PC-3 (cell line): Measurements from ENCODE around the gene TLDC2. TPM values are rescaled to one million over a fixed set of nuclear protein-coding genes. Genes with fewer than 3 reads are reported as not detected.

Experiments used
- ATAC-seq: fragments of 200-7000 bp; cut with Tn5 transposase; 2 replicates; pipeline ENCODE4 v1.9.1; 2020; ENCODE audit warnings: mild to moderate bottlenecking, moderate library complexity
- BruUV-seq: library from RNA; stranded (reverse); fragments of 400-500 nt; replicated peaks from 2 replicates; lab custom pipeline; 2021; lab: Mats Ljungman, UMichigan
- CTCF ChIA-PET: fragments of 300-600 bp; sonication (Branson Sonifier 250); formaldehyde crosslinking; loops from one replicate; lab custom pipeline; 2022; ENCODE audit warnings: antibody characterized with exemption; lab: Charles Lee
- POLR2A ChIA-PET: fragments of 300-600 bp; sonication (Branson Sonifier 250); formaldehyde crosslinking; loops from one replicate; lab custom pipeline; 2022; ENCODE audit warnings: antibody characterized with exemption; ENCODE audit not compliant: unreplicated experiment; lab: Charles Lee
- DNase-seq: peaks from one replicate; pipeline ENCODE4 v3.0.0-alpha.2; 2015
- H2AFZ ChIP-seq: fragments of 300-600 bp; sonication (generic); 2 replicates; pipeline ENCODE4 v1.6.0; 2016; ENCODE audit warnings: antibody characterized with exemption, low read length
- H3F3A ChIP-seq: fragments of 300-600 bp; sonication (generic); one replicate; pipeline ENCODE4 v1.6.0; 2017; ENCODE audit warnings: antibody characterized with exemption, low read length, control low read depth, mild to moderate bottlenecking; ENCODE audit not compliant: unreplicated experiment
- H3K27ac ChIP-seq: fragments of 300-600 bp; sonication (generic); 2 replicates; pipeline ENCODE4 v1.5.1; 2016; ENCODE audit warnings: mild to moderate bottlenecking, low read length
- H3K27me3 ChIP-seq: fragments of 300-600 bp; sonication (generic); 2 replicates; pipeline ENCODE4 v1.6.1; 2016; ENCODE audit warnings: low read length, mixed read lengths
- H3K36me3 ChIP-seq: fragments of 300-600 bp; sonication (generic); 2 replicates; pipeline ENCODE4 v1.6.1; 2016; ENCODE audit warnings: low read depth, mixed run types, low read length, mixed read lengths
- H3K4me1 ChIP-seq: fragments of 300-600 bp; sonication (generic); 2 replicates; pipeline ENCODE4 v1.5.1; 2016; ENCODE audit warnings: low read length; ENCODE audit not compliant: insufficient read depth
- H3K4me2 ChIP-seq: fragments of 300-600 bp; sonication (generic); 2 replicates; pipeline ENCODE4 v1.6.0; 2016; ENCODE audit warnings: low read length
- H3K4me3 ChIP-seq: fragments of 300-600 bp; sonication (generic); 2 replicates; pipeline ENCODE4 v1.5.1; 2016; ENCODE audit warnings: mild to moderate bottlenecking, low read length, mixed read lengths
- H3K79me2 ChIP-seq: fragments of 300-600 bp; sonication (generic); 2 replicates; pipeline ENCODE4 v1.6.1; 2017; ENCODE audit warnings: low read length, mixed read lengths
- H3K9ac ChIP-seq: fragments of 300-600 bp; sonication (generic); 2 replicates; pipeline ENCODE4 v1.6.0; 2016; ENCODE audit warnings: mild to moderate bottlenecking, low read length
- H3K9me2 ChIP-seq: fragments of 300-600 bp; sonication (generic); replicated peaks from 2 replicates; pipeline ENCODE4 v1.6.1; 2016; ENCODE audit warnings: mixed run types, low read length, mixed read lengths
- H3K9me3 ChIP-seq: fragments of 300-600 bp; sonication (generic); 2 replicates; pipeline ENCODE4 v1.6.1; 2016; ENCODE audit warnings: low read length, mixed read lengths
- H4K20me1 ChIP-seq: fragments of 300-600 bp; sonication (generic); 2 replicates; pipeline ENCODE4 v1.6.1; 2016; ENCODE audit warnings: low read length, mixed read lengths
- EZH2 ChIP-seq: fragments of 300-600 bp; sonication (generic); IDR thresholded peaks from one replicate; pipeline ENCODE4 v1.6.1; 2017; ENCODE audit warnings: antibody characterized with exemption, mild to moderate bottlenecking, low read length; ENCODE audit not compliant: unreplicated experiment
- EZH2phosphoT487 ChIP-seq: fragments of 300-600 bp; sonication (generic); IDR thresholded peaks from 2 replicates; pipeline ENCODE4 v1.6.1; 2018; ENCODE audit warnings: mild to moderate bottlenecking, antibody characterized with exemption, low read length, borderline replicate concordance
- intact Hi-C: fragments of 100-400 bp; cut with micrococcal nuclease; formaldehyde crosslinking; loops from 2 replicates; pipeline ENCODE4 v1.9.0; 2023
- total RNA-seq: library from RNA; depleted of rRNA; stranded (reverse); fragments of >200 nt; gene quantifications from 2 replicates; pipeline ENCODE4 v1.2.3, GENCODE V29; 2014
- TF ChIP-seq, protein P1 (sequence below): fragments of 300-600 bp; sonication (generic); conservative IDR thresholded peaks from 2 replicates; pipeline ENCODE4 v1.5.1; 2017; ENCODE audit warnings: antibody characterized with exemption, low read depth, mild to moderate bottlenecking, low read length

The TLDC2 gene
- total RNA-seq, 1 experiment from 2014 or later, result not detected

DNA sequence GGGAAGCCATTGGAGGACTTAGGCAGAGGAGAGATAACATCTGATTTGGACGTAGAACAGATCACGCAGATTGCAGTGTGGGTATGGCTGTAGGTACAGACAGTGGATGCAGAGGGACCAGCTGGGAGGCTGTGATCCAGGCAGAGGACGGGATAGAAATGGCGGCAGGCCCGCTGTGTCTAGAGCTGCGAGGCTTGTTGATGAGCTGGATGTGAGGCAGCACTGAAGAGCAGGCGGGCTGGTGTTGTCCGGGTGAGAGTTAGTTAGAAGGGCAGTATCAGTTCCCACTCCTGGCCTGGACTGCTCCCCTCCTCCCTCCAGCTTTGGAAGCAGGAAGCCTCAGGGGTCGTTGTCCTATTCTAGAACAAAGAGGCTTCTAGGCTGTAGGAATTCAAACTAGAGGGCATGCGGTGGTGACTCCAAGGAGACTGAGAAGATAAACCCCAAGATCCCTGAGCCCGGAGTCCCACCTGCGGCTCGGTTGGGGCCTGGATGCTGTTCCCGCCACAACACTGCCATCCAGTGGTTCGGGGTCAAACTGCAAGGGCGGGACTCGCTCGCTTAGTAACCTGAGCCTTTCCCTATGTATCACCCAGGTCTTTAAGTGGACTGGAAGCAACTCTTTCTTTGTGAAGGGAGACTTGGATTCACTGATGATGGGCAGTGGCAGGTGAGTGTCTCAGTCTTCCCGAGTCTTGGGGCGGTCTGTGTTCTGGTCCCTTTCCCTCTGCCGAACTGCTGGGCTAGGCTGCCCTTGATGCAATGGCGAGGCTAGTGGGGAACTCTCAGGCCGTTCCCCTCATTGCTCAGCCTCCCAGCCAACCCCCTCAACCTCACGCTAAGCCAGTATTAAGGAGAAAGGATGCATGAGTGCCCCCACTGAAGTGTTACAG lies 11.2 kb downstream of the TLDC2 start:
- H3K9me3 ChIP-seq, result no peaks in the 10 kb centered on the region
- H3K36me3 ChIP-seq, result no peaks in the 10 kb centered on the region
- no peaks in the 10 kb centered on the region for H4K20me1 ChIP-seq
- CTCF ChIA-PET, result interaction anchor here (0.6 to 2.0 kb wide), 3 partner anchors 95 to 237 kb away, joined by 4 to 10 read pairs (median 5); no protein-coding TSS in a partner anchor
- H3K27ac ChIP-seq, result no peak overlapping the region
- TF ChIP-seq EZH2, result no peak
- TF ChIP-seq, protein P1, sequence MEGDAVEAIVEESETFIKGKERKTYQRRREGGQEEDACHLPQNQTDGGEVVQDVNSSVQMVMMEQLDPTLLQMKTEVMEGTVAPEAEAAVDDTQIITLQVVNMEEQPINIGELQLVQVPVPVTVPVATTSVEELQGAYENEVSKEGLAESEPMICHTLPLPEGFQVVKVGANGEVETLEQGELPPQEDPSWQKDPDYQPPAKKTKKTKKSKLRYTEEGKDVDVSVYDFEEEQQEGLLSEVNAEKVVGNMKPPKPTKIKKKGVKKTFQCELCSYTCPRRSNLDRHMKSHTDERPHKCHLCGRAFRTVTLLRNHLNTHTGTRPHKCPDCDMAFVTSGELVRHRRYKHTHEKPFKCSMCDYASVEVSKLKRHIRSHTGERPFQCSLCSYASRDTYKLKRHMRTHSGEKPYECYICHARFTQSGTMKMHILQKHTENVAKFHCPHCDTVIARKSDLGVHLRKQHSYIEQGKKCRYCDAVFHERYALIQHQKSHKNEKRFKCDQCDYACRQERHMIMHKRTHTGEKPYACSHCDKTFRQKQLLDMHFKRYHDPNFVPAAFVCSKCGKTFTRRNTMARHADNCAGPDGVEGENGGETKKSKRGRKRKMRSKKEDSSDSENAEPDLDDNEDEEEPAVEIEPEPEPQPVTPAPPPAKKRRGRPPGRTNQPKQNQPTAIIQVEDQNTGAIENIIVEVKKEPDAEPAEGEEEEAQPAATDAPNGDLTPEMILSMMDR, result peak; percentile 94
- peak overlapping the region; percentile 88 for H2AFZ ChIP-seq
- POLR2A ChIA-PET, result no interaction called here
- intact Hi-C loops, result loop anchor here (1.0 to 5.0 kb wide), 3 partner anchors 50 to 220 kb away; partner anchors contain the start of gene DSN1
- peak overlapping the region; percentile 69 for H3K4me2 ChIP-seq
- BruUV-seq, result TSS peak; percentile 9
- H3K4me3 ChIP-seq, result peak overlapping the region; percentile 29; the same call in 1 of the 2 replicates
- no peaks in the 10 kb centered on the region for H3K79me2 ChIP-seq
- no peak overlapping the region for H3K9ac ChIP-seq
- peak; percentile 96 for ATAC-seq
- peaks cover 4% of the 10 kb centered on the region; the same call in 1 of the 2 replicates for H3K4me1 ChIP-seq
- peak; percentile 94 for DNase-seq
- H3K27me3 ChIP-seq, result no peaks in the 10 kb centered on the region
- H3F3A ChIP-seq, result no peaks in the 10 kb centered on the region
- no peaks in the 10 kb centered on the region for H3K9me2 ChIP-seq

DNA sequence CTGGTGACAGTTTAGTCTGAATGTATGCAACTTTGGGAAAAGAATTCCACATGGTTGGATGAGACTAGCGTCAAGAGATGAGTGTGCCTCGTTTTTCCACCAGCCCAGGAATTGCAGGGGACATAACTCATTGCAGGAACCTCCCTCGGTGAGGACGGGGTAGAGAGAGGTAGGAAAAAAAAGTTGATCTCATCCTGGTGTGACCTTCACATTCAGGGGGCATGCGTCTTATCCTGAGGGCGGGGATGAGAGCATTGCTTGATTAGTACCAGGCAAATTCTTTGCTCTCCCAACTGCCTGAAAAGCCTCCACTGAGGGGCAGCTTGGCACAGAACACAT lies 11.8 kb downstream of the TLDC2 start:
- no TSS peak for BruUV-seq
- Histone ChIP-seq H3K27ac (no peak overlapping the region), H3K79me2 (no peaks in the 10 kb centered on the region), H3K9me3 (no peaks in the 10 kb centered on the region), H4K20me1 (no peaks in the 10 kb centered on the region), H3K4me3 (no peak overlapping the region), H3K36me3 (no peaks in the 10 kb centered on the region), H3K27me3 (no peaks in the 10 kb centered on the region), H2AFZ (peak overlapping the region; percentile 88; the same call in 1 of the 2 replicates), H3K4me1 (peaks cover 4% of the 10 kb centered on the region; the same call in 1 of the 2 replicates), H3K9ac (no peak overlapping the region), H3K9me2 (no peaks in the 10 kb centered on the region), H3K4me2 (no peak overlapping the region), H3F3A (no peaks in the 10 kb centered on the region)
- TF ChIP-seq, protein P1, result no peak
- TF ChIP-seq EZH2phosphoT487, result no peak
- no peak for TF ChIP-seq EZH2
- intact Hi-C loops, result loop anchor here (1.0 to 5.0 kb wide), 3 partner anchors 50 to 221 kb away; partner anchors contain the start of gene DSN1
- CTCF ChIA-PET, result interaction anchor here (2.0 kb wide), 1 partner anchor 133 kb away, joined by 5 read pairs; no protein-coding TSS in a partner anchor
- ATAC-seq, result no peak
- no peak for DNase-seq
- POLR2A ChIA-PET, result no interaction called here
